IPS-18c (cell line): ENCODE results near the gene SHC2.
"Not testable (repeated sequence)": the region's sequence is repeated elsewhere in the genome, so short reads cannot be mapped to it uniquely, and the experiment has no call there.

ENCODE experiments used
- H3K4me3 ChIP-seq: 2 replicates; pipeline ENCODE4 v1.7.0; 2013; ENCODE audit warnings: low read depth, mild to moderate bottlenecking, low read length, moderate library complexity; ENCODE audit not compliant: insufficient read depth
- H3K9me3 ChIP-seq: one replicate; pipeline ENCODE4 v1.6.1; 2013; ENCODE audit warnings: mild to moderate bottlenecking, low read length, moderate library complexity; ENCODE audit not compliant: control insufficient read depth, insufficient read depth

Gene SHC2

DNA sequence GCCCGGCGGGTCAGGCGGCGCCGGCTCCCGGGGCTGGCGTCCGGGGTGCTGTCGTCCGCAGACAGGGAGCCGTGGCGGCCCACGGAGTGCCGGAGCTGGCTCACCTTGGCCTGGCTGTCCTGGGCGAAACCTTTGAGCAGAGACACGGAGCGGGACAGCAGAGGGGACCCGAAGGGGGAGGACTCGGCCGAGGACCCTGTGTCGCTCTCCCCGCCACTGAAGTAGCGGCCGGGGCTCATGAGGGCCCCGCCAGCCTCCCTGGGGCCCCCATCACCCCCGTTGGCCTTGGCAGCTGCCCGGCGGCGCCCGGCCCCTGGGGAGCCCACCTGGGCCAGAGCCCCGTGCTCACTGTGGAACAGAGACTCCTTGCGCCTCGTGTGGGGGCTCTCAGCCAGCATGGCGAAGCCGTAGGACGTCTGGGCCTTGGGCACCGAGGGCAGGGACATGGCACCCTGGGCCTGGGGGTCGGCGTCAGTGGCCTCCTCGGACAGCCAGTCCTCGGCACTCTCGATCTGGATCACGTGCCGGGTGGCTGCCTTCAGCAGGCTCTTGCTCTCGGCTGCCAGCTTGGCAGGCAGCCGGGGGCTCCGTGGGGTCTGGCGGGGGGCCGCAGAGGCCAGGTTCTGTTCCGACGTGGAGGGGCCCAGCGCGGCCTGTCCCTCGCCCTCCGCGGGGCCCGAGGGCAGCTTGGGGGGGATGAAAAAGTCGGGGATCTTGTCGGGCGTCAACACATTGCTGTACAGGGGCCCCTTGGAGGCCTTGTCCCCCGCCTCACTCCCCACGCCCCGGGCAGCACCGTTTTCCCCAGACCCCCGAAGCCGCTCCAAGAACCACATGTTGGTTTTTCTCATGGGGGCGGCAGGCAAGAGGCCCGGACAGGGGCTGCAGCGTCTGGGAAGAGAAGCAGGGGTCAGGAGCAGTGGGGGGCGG is 53.1 kb downstream of the SHC2 start:
- Histone ChIP-seq H3K4me3 (peak overlapping the region; percentile 43; the same call in 1 of the 2 replicates), H3K9me3 (peaks cover 4% of the 10 kb centered on the region)

DNA sequence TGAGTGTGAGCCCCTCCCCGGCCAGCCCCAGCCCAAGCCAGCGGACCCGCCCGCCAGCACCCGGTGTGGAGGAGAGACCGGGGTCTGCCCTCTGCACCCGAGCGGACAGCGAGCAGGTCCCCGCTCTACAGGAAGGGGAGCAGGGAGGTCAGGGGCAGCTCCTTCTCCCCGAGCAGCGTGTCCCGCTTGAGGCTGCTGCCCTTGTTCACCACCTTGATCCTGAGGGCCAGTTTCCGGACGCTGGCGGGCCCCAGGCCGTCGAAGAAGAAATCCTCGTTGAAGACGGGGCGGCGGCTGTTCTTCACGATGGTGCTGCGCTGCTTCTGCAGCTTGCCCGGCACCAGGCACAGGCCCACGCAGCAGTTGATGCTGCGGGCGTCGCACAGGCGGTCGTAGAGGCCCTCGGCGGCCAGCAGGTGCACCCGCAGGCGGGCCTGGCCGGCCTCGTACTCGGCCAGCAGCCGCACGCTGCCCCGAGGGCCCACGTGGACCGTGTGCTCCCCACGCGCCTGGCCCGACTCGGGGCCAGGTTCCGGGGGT is 53.8 kb downstream of the SHC2 start:
- Histone ChIP-seq H3K4me3 (no peak overlapping the region), H3K9me3 (peaks cover 4% of the 10 kb centered on the region)

DNA sequence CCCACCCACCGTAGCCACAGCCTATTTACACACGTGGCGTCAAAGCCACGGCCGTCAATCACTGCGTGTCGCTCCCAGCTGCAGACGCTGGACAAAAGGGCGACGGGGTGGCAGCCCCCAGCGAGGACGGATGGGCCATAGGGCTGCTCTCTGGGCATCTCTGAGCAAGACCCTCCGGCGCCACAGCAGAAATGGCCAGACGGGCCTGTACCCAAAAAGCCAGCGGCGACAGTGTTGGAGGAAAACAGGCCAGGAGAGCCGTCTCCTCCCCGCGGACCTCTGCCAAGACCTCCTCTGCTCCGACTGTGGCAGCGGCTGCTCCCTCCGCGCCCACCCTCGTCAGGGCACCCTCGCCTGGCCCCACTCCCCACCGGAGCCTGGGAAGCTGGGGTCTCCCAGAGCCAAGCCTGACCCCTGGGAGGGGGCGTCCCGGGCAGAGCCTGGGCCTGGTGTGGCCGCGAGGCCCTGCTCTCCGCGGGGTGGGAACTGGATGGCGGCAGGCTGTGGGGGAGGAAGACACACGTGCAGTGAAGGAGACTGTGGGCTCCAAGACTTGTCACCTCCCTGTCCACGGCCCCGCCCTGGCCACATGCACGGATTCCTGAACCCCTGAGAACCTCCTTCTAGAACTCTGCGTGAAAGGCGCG is 54.6 kb downstream of the SHC2 start:
- no peak overlapping the region for H3K4me3 ChIP-seq
- H3K9me3 ChIP-seq, result peaks cover 4% of the 10 kb centered on the region

DNA sequence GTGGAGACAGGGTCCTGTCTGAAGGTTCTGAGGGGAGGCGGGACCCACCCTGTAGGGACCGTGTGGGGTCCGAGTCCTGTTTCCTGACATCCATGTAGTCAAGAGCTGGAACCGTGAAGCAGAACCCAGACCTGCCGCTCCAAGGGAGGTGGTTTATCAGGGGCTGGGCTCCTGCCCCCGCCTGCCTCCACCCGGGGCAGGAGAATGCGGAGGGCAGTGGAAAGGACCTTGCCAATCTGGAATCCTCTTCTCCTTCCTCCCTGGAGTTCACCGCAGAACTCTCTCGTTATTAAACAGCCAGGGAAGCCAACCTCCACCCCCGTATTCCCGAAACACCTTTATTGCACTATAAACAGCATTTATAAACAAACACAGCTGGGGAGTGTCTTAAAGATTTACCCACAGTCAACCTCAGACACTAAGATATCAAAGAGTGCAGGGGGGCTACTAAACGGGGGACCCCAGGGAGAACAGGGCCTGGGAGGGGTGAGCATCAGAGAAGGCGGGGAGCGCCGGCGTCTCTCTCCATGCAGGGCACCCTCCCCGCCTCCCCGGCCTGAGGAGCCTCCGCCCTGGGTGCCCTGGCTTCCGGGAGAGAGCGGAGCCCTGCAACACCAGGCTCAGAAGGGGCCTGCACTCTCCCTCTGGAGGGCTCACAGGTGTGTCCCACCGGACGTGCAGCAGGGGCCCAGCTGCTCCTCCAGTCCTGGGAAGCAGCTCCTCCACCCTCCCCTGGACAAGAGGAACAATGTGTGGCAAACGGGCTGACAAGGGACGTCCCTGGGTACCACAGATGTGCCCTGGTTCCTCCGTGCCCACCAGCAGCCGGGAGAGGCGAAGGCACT is 55.5 kb downstream of the SHC2 start:
- Histone ChIP-seq H3K9me3 (peaks cover 2% of the 10 kb centered on the region), H3K4me3 (no peak overlapping the region)

DNA sequence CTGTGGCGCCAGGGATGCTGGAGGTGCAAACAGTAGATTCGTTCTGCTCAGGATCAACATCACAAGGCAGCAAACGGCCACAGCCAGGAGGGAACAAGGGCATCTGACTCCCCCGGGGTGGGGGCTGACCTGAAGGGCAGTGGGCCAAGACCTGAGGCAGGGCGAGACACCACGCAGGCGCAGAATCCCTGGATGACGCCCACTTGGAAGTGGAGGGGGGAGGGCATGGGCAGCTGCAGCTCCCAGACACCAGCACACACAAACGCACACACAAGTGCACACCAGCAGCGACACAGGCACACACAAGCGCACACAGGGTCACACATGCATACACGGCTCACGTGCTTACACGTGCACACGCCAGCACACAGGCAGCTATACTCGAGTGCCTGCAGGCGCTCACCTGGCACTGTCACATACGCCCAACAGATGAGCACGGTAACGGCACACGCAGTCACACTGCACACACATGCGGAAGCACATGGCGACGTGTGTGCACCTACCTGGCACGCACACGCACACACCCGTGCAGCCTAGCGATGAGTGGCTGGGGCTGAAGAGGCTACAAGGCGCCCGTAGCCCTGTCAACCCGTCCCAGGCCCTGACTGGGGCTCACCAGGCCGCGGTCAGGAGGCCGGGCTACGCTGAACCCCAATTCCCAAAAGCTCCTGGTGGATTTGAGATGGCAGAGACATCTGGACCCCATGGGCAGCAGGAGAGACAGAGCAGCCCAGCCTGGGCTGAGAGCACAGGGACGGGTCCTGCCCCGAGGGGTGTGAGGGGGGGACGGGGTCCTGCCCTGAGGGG is 57.4 kb downstream of the SHC2 start:
- Histone ChIP-seq H3K4me3 (no peak overlapping the region), H3K9me3 (no peaks in the 10 kb centered on the region)

DNA sequence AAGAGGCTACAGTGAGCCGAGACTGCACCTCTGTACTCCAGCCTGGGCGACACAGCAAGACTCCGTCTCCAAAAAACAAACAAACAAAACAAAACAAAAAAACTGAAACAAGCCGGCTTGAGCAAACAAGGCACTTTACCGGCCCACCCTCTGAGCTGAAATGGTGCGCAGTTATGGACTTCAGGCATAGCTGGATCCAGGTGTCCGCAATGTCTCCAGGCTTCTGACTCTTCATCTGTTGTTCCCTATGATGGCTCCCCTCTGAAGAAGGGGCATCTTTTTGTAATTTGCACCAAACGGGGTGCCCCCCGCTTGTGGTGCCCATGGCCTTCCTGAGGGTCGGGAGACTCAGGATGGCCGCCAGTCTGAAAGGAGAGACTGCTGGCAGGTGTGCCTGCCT is 58.0 kb downstream of the SHC2 start:
- H3K4me3 ChIP-seq, result no peak overlapping the region
- no peaks in the 10 kb centered on the region for H3K9me3 ChIP-seq

DNA sequence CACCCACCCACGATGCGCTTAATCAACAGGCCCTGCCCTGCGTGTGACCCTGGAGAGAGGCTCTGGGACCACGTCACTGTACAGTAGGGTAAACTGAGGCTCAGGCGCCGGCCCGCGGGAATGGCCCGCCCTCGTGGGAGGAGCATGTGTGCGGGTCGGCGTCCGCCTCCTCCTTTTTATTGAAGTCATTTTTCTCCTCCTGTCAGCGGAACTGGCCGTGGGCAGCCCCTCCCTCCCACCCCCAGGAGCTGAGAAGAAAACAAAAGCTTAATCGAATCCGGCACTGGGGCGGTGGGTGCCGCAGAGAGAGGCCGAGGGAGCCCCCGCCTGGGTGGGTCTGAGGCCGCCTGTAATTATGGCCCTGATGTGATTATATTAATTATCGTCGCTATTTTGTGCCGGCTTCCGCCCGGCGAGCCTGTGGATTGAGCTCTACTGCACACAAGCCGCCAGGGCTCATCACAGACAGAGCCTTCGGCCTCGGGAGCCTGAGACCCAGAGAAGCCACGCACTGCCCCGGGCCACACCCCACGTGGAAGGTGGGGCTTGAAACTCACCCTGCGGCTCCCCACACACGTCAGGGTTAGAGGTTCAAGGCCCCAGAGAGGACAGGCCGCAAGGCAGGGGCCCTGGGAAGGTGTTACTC is 58.8 kb downstream of the SHC2 start:
- H3K4me3 ChIP-seq, result no peak overlapping the region
- no peaks in the 10 kb centered on the region for H3K9me3 ChIP-seq

DNA sequence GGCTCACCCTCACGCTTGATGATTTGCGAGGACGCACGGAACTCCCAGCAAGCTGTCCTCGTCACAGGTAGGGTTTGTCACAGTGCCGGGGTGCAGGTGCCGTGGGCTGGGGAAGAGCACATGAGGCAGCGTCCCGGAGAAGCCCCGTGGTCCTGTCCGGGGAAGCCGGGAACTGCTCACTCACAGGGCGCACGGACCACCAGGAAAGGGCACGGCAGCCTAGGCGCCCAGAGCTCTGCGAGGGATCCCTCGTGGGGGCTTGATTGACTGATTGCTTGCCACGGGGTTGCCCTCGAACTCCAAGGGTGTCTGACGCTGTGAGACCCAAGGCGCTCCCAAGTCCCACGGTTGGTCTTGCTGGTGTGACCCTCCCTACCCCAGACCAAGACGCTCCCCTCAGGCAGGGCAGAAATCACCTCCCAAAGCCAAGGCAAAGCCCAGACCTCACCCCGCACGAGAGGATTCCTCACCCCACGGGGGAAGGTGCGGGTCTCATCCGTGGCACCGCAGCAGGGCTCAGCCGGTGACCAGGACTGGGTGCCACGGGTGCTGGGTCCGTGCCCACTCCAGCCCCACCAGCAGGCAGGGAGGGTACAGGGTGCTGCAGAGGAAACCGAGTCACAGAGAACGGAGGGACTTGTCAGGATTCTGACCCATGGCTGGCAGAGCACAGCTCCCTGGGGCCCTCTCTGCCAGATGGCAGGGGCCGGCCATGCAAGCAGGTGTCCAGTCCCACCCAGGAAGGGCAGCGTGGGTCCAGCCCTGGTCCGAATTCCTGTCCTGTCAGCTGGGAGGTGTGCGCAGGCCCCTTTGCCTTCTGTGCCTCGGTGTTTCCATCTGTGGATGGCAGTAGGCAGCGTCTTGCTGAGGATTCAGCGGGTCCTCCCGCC is 59.6 kb downstream of the SHC2 start:
- no peak overlapping the region for H3K4me3 ChIP-seq
- H3K9me3 ChIP-seq, result no peaks in the 10 kb centered on the region

DNA sequence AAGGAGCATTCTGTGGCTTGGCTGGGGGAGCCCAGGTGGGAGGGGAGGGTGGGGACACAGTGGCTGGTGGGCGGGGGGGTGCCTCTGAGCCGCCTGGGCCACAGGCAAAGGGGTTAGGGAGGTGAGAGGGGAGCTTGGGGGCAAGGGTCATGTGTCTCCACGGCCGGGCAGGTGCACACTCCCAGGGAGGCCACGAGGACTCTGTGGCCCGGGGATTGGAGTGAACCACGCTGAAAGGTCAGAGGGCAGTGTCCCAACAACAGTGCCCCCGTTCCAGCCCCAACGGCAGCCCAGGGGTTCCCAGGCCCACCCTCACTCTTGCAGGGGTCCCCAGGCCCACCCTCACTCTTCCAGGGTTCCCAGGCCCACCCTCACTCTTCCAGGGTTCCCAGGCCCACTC is 61.5 kb downstream of the SHC2 start:
- Histone ChIP-seq H3K4me3 (no peak overlapping the region), H3K9me3 (no peaks in the 10 kb centered on the region)

DNA sequence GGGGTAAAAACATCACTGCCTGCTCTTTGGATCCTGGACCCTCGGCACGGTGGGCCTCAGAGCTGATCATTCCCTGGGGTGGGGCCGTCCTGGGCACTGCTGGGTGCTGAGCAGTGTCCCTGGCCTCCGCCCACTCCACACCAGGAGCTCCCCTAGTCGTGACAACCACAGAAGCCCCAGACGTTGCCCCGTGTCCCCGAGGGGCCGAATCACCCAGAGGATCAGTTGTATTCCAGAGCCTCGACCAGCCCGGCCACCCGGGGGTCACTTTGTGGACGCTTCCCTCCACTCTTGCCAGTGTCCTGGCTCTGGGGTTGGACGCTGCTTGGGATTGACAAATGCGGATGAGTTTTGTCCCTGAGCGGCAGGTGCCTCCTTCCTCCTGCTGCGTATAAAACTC is 62.1 kb downstream of the SHC2 start:
- no peaks in the 10 kb centered on the region for H3K9me3 ChIP-seq
- no peak overlapping the region for H3K4me3 ChIP-seq

DNA sequence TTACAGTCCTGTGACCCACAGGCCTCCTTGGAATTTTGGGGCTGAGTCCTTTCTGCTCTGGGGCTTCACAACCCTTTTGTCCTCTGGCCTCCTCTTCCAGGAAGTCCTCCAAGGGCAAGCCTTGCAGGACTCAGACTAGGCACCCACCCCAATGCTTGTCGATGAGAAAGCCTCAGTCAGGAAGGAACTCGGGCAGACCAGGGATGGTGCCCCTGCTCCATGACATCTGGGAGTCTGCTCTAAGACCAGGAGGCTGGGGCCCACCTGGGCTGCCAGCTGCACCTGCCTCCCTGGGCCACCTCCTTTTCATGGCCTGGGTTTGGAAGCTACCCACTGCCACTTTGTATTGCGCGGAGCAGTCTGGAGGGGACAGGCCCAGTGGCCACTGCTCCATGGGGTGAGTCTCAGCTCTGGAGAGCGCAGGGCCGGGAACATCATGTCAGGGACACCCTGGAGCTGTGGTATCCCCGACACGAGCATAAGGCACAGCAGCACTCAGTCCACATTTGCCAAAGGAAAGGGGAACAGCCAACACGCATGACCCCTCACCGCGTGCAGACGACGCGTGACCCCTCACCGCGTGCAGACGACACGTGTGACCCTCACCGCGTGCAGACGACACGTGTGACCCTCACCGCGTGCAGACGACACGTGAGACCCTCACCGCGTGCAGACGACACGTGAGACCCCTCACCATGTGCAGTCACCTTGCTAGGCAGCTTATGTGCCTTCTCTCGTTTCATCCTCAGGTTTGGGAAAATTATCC is 62.7 kb downstream of the SHC2 start:
- Histone ChIP-seq H3K9me3 (no peaks in the 10 kb centered on the region), H3K4me3 (no peak overlapping the region)

DNA sequence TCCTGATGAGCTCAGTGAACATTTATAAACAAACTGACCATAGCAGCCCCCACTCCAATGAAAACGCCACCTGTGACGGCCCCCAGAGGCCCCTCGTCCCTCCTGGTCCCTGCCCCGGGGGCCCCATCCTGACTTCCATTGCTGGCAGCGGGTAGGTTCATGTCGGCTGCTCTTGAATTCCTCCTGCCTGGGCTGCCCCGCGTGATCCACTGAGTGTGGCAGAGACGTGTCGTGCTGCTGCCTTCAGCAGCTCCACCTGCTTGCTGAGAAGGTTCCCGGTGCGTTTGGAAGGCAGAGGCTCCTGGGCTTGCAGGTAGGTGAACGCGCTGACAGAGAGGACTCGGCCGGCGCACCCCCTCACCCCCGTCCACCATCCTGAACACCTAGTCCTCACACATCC is 63.5 kb downstream of the SHC2 start:
- H3K9me3 ChIP-seq, result no peaks in the 10 kb centered on the region
- no peak overlapping the region for H3K4me3 ChIP-seq

DNA sequence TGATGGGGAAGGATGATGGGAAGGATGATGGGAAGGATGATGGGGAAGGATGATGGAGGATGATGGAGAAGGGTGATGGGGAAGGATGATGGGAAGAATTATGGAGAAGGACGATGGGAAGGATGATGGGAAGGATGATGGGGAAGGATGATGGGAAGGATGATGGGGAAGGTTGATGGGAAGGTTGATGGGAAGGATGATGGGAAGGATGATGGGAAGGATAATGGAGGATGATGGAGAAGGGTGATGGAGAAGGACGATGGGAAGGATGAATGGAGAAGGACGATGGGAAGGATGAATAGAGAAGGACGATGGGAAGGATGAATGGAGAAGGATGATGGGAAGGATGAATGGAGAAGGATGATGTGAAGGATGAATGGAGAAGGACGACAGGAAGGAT is 65.4 kb downstream of the SHC2 start:
- H3K4me3 ChIP-seq, result no peak overlapping the region
- no peaks in the 10 kb centered on the region for H3K9me3 ChIP-seq

DNA sequence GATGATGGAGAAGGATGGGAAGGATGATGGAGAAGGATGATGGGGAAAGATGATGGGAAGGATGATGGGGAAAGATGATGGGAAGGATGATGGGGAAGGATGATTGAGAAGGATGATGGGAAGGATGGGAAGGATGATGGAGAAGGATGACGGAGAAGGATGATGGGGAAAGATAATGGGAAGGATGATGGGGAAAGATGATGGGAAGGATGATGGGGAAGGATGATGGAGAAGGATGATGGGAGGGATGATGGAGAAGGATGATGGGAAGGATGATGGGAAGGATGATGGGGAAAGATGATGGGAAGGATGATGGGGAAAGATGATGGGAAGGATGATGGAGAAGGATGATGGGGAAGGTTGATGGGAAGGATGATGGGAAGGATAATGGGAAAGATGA is 66.0 kb downstream of the SHC2 start:
- not testable (repeated sequence) for H3K4me3 ChIP-seq, H3K9me3 ChIP-seq

DNA sequence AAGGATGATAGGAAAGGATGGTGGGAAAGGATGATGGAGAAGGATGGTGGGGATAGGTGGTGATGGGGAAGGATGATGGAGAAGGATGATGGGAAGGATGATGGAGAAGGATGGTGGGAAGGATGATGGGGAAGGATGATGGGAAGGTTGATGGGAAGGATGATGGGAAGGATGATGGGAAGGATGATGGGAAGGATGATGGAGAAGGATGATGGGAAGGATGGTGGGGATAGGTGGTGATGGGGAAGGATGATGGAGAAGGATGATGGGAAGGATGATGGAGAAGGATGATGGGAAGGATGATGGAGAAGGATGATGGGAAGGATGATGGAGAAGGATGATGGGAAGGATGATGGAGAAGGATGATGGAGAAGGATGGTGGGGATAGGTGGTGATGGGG is 67.3 kb downstream of the SHC2 start:
- H3K9me3 ChIP-seq, H3K4me3 ChIP-seq: not testable (repeated sequence)
